GM12891 (cell line): Measurements from ENCODE around the gene EHMT2.
"Not testable (repeated sequence)": the region's sequence is repeated elsewhere in the genome, so short reads cannot be mapped to it uniquely, and the experiment has no call there.

Source experiments
- DNase-seq: peaks from one replicate; pipeline ENCODE4 v3.0.0; 2011; ENCODE audit warnings: low spot score; ENCODE audit not compliant: insufficient read length
- FAIRE-seq: peaks from 2 replicates; lab custom pipeline; 2011; peaks lifted over from hg19 to GRCh38; lab: Jason Lieb, UNC
- PAX5 ChIP-seq: IDR thresholded peaks from 2 replicates; pipeline ENCODE4 v1.6.1; 2011; ENCODE audit warnings: low read length, moderate library complexity, mild to moderate bottlenecking; ENCODE audit not compliant: insufficient read depth, severe bottlenecking
- POLR2A ChIP-seq: IDR thresholded peaks from 2 replicates; pipeline ENCODE4 v1.6.1; 2011; ENCODE audit warnings: low read depth, low read length, control low read depth
- POLR2AphosphoS5 ChIP-seq: IDR thresholded peaks from 2 replicates; pipeline ENCODE4 v1.6.1; 2011; ENCODE audit warnings: low read depth, low read length, control low read depth
- POU2F2 ChIP-seq: IDR thresholded peaks from 2 replicates; pipeline ENCODE4 v1.6.1; 2011; ENCODE audit warnings: low read depth, mild to moderate bottlenecking, control low read depth, low read length, moderate library complexity
- SPI1 ChIP-seq: IDR thresholded peaks from 2 replicates; pipeline ENCODE4 v1.6.1; 2011; ENCODE audit warnings: low read depth, low read length, control low read depth
- TAF1 ChIP-seq: IDR thresholded peaks from 2 replicates; pipeline ENCODE4 v1.6.1; 2011; ENCODE audit warnings: low read depth, low read length, control low read depth

EHMT2 gene

GRCh38 chr6:31861919-31862343 is 35.6 kb downstream of the EHMT2 start:
- TF ChIP-seq TAF1 (no peak), POLR2A (no peak), SPI1 (no peak), PAX5 (no peak), POLR2AphosphoS5 (no peak), POU2F2 (no peak)
- no peak for FAIRE-seq
- no peak for DNase-seq

GRCh38 chr6:31861150-31861549 is 36.3 kb downstream of the EHMT2 start:
- FAIRE-seq (no peak), DNase-seq (no peak)
- TF ChIP-seq POU2F2: no peak
- TF ChIP-seq TAF1: no peak

- FAIRE-seq: no peak
- DNase-seq: no peak
- no peak for TF ChIP-seq POLR2A
- TF ChIP-seq SPI1: no peak
- no peak for TF ChIP-seq TAF1
- no peak for TF ChIP-seq PAX5
- no peak for TF ChIP-seq POU2F2
- no peak for TF ChIP-seq POLR2AphosphoS5
Measured at GRCh38 chr6:31860349-31860748, 37.1 kb downstream of the EHMT2 start.

GRCh38 chr6:31859923-31860322 is 37.6 kb downstream of the EHMT2 start:
- FAIRE-seq (no peak), DNase-seq (no peak)
- TF ChIP-seq POU2F2 (0 out of 2 replicates have a peak, but pooled peaks have one; percentile 23), POLR2A (no peak)

- FAIRE-seq (no peak), DNase-seq (no peak)
- TF ChIP-seq POLR2A (no peak), POLR2AphosphoS5 (no peak), POU2F2 (no peak), SPI1 (no peak), PAX5 (no peak)
Measured at GRCh38 chr6:31858707-31859106, 38.8 kb downstream of the EHMT2 start.

- not testable (repeated sequence) for DNase-seq, FAIRE-seq
Measured at GRCh38 chr6:31857774-31858173, 39.7 kb downstream of the EHMT2 start.

- not testable (repeated sequence) for DNase-seq, FAIRE-seq
Measured at GRCh38 chr6:31851980-31852718, 45.3 kb downstream of the EHMT2 start.

GRCh38 chr6:31851485-31851832 is 46.0 kb downstream of the EHMT2 start:
- FAIRE-seq (no peak), DNase-seq (no peak)
- TF ChIP-seq POLR2A (no peak), PAX5 (no peak), TAF1 (no peak), POLR2AphosphoS5 (no peak), SPI1 (no peak), POU2F2 (no peak)

GRCh38 chr6:31850765-31851484 is 46.6 kb downstream of the EHMT2 start:
- no peak for DNase-seq
- TF ChIP-seq PAX5 (no peak), SPI1 (no peak), POU2F2 (no peak), TAF1 (no peak), POLR2A (no peak)
- FAIRE-seq: no peak

- FAIRE-seq (no peak), DNase-seq (no peak)
- TF ChIP-seq POLR2A: no peak
- no peak for TF ChIP-seq TAF1
- TF ChIP-seq PAX5: no peak
- no peak for TF ChIP-seq POLR2AphosphoS5
- no peak for TF ChIP-seq SPI1
Measured at GRCh38 chr6:31847276-31847978, 50.1 kb downstream of the EHMT2 start.

GRCh38 chr6:31844507-31844906 is 53.0 kb downstream of the EHMT2 start:
- no peak; the same call in 1 of the 2 replicates for TF ChIP-seq POLR2AphosphoS5
- 0 out of 2 replicates have a peak, but pooled peaks have one; percentile 10 for TF ChIP-seq POLR2A
- no peak for DNase-seq
- no peak for FAIRE-seq
